ENCODE data around the gene ZNF670.

ZNF670 gene

GRCh38 chr1:247103859-247104591 is 25.4 kb upstream of the ZNF670 start, which contains the start of gene ZNF669:
TSS of gene ZNF669 (minus strand) at chr1:247104356. CDS start at chr1:247104199, 157 bp downstream.
- peak; percentile 92 for DNase-seq

DNA sequence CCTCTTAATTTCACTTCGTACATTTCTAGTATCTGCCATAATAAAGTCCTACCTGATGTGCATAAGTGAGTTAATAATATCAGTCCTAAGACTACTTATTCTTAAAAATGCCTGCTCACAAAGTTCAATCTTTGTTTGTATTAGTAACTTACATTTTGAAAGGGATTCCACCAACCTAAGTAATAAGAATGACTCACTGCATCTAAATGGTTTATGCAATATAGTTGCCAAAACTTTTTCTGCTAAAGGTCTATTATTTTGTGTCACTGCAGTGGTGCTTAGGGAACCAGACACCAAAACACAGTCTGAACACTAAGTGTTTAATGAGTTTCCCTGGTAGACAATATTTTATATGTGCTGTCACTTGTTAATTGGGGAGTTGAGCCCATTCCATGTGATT is 23.8 kb upstream of the ZNF670 start:
- DNase-seq: no peak

GRCh38 chr1:247100676-247101279 is 22.2 kb upstream of the ZNF670 start:
- no peak for DNase-seq

- no peak for DNase-seq
These were observed 18.3 kb upstream of the ZNF670 start for GRCh38 chr1:247096958-247097357.

GRCh38 chr1:247096544-247096943 is 17.9 kb upstream of the ZNF670 start:
- no peak for DNase-seq

DNA sequence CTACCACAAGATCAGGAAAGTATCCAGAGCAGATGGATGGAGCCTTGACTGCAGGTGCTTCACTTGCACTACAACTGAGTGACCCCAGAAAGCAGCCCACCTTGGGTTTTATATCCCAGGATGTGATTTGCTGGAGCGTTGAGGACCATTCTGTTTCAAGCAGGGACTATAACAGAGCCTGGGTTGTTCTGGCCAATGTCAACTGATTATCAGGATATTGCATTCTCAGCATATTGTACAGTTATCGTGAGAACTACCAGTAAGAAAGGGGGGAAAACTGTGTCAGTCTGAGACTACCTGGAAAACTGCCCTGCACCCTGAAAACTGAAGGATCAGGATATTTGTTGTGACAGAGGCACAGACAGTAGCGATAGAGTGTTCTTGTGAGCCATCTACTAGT is 17.5 kb upstream of the ZNF670 start:
- DNase-seq: no peak

- no peak for DNase-seq
These were observed 11.8 kb upstream of the ZNF670 start for GRCh38 chr1:247090455-247090854.

DNA sequence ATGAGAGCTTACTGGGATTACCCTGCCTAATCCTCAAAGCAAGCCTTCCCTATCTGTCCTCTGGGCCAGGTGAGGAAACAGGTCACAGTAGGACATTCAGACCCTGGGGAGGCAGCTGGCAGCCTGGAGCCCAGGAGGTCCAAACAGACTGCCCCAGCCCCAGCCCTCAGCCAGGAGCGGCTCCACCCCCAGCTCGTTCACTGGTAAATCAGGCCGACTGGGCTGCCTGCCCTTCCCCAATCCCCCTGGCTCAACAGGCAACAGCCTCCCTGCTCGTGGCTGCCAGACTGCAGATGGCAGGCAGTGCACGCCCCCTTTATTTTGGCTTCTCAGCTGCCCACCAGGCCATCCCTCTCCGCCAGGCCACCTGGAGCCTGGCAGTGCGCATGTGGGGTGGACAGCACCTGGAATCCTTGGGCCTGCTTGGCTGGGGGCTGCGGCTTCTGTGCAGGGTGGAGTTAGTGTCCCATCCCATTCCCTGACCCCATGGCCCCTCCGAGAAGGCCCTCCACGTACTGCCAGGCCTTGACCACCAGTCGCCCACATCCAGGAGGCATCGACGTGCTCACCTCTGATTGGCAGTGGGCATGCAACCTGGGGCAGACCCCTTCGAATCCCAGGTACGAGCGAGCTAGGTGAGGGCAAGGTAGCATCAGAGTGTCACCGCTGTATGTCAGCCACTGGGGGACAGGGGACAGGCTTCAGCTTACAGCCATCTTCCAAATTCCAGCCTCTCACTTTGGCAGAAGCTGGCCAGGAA is 11.2 kb upstream of the ZNF670 start:
- no peak for DNase-seq

DNA sequence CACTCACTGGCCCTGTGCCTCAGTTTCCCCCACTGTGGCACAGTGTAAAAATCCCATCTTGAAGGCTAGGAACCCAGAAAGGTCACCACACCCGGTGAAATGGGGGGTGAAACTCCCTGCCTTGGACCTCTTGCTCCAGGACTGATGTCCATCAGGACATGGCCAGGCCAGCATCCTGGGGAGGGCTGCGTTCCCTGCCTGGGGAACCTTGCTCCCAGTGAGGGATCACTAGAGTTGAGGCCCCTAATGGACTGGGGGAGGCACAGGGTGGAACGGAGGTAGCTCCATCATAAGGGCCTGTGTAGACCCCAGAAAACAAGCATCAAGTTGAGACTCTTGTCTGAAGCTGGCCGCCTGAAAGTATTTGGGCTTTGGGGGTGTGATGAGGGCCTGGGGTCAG is 10.4 kb upstream of the ZNF670 start:
- DNase-seq: no peak

- no peak for DNase-seq
These were observed 8.6 kb upstream of the ZNF670 start for GRCh38 chr1:247087256-247087655.

DNA sequence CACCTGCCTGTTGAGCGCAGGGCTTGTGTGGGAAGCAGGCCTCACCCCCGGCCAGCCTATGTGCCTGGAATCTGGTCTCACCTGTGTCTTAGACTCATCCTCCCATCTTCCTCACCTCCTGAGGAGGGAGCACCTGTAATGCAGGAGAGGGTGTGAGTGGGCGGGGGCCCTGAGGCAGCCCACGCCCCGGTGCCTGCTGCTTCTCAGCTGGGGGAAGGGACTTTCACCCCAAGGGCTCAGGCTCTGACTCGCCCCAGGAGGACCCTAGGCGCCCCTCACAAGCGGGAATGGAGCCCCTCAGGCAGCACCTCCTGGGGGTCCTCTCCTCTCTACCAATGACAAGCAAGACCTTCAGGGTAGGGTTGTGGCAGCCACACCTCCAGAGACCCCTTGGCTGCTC is 6.7 kb upstream of the ZNF670 start:
- DNase-seq: no peak

DNA sequence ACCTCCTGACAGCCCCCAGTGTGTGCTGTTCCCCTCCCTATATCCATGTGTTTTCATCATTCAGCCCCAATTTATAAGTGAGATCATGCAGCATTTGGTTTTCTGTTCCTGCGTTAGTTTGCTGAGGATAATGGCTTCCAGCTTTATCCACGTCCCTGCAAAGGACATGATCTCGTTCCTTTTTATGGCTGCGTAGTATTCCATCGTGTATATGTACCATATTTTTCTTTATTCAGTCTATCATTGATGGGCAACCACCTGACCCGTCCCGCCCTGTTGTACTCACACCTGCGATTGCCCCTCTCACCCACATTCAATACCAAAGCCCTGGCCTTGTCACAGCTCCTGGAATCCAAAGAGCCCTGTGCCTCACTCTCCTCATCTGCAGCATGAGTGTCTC is 6.2 kb upstream of the ZNF670 start:
- DNase-seq: no peak

DNA sequence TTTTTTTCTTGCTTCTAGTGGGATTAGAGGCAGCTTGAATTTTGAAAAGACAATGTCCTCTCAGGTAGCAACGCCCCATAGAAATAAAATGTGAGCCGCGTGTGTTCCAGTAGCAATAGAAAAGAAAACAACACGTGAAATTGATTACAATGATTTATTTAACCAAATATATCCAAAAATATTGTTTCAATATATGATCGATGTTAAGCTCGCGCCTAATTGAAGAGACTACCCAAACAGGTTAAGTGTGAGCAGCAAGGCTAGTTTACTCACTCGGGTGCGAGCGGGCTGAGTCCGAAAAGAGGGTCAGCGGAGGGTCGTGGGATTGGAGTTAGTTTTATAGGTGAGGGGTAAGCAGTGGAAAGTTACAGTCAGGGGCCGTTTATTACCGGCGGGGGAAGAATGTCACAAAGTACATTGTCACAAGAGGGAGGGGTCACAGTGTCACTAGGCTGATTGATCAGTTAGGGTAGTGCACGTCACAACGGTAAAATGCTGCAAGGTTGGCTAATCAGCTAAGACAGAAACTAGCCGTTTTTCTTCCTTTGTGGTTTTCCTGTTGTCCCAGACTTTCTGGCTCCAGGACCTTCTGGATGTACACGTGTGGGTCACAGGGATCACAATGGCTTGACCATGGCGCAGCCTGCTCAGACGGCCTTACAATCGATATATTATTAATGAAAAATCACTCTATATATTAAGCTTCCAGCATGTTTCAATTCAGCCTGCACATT is 697 bp upstream of the ZNF670 start:
- no peak for DNase-seq

DNA sequence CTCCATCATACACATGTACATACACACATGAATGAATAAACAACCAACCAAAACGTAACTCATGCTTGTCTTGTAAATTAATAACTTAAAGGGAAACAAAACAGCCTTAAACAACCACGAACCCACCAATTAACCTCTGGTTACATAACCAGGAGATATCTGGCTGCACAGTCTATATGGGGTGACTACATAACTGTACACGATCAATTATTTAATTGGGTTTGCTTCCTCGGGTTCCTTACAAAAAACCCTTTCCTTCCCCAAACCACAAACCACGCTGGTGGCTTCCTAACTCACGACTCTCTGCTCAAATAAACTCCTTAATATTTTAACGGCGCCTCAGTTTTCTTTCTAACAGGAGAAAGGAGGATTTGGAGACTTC is 744 bp downstream of the ZNF670 start:
- no peak for DNase-seq

GRCh38 chr1:247077213-247077612 is 1.4 kb downstream of the ZNF670 start:
- DNase-seq: no peak

- no peak for DNase-seq
These were observed 8.0 kb downstream of the ZNF670 start for GRCh38 chr1:247070645-247071044.

GRCh38 chr1:247064304-247064703 is 14.3 kb downstream of the ZNF670 start:
- no peak for DNase-seq

- no peak for DNase-seq
These were observed 17.8 kb downstream of the ZNF670 start for GRCh38 chr1:247060771-247061170.

DNA sequence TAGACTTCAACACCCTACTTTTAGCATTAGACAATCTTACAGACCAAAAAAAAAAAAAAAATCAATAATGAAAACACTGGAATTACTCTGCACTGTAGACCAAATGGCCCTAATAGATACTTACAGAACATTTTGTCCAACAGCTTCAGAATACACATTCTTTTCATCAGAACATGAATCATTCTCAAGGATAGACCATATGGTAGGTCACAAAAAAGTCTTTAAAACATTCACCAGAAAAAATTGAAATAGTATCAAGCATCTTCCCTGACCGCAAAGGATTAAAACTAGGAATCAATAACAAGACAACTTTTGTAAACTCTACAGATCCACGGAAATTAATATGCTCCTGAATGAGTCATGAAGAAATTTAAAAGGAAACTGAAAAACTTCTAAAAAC is 22.5 kb downstream of the ZNF670 start:
- DNase-seq: no peak

DNA sequence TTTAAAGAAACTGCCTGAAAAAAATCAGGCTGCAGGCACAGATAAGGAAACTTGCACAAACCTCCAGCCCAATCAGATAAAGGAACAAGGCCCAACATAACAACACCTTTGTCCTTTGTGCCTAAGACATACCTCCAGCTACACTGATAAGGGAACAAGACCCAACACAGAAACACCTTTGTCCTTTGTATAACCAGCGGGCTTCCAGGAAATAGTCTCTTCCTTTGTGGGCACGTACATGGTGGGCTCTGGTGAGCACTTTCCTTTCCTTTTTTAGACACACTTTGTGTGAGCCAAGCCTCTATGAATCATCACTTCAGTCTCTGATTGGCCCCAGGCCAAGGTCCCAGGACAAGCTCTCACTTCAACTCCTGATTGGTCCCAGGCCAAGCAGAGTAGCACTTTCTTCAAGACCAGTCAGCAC is 23.6 kb downstream of the ZNF670 start:
- DNase-seq: no peak

GRCh38 chr1:247047702-247048101 is 30.9 kb downstream of the ZNF670 start:
- no peak for DNase-seq

DNA sequence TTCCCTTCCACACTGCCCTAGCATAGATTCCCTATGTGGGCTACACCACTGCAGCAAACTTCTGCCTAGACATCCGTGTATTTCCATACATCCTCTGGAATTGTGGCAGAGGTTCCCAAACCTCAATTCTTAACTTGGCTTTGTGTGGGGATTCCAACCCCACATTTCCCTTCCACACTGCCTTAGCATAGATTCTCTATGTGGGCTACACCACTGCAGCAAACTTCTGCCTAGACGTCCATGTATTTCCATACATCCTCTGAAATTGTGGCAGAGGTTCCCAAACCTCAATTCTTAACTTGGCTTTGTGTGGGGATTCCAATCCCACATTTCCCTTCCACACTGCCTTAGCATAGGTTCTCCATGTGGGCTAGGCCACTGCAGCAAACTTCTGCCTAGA is 31.4 kb downstream of the ZNF670 start:
- DNase-seq: no peak

DNA sequence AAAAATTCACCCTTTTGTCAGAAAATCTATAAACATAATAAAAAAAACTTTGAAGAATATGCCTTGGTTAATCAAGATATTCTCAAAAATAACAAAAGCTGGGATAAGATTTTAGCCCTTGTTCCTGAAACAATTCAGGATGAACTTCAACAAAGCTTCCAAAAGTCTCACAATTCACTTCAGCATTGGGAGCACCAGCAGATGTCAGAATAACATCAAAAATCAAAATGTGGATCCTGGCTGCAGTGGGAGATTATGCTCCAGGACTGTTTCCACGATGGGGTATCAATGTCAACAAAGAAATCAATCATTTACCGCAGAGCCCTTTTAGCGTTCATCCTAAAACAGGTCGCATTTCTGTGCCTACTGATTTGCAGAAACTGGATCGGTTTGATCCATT is 35.2 kb downstream of the ZNF670 start:
- DNase-seq: no peak
